ENCODE data around the gene PTGIS.
A peak's percentile ranks its signal among the peaks of the same experiment; 100 is the strongest.
"Not testable (repeated sequence)": the region's sequence is repeated elsewhere in the genome, so short reads cannot be mapped to it uniquely, and the experiment has no call there.

The PTGIS gene

DNA sequence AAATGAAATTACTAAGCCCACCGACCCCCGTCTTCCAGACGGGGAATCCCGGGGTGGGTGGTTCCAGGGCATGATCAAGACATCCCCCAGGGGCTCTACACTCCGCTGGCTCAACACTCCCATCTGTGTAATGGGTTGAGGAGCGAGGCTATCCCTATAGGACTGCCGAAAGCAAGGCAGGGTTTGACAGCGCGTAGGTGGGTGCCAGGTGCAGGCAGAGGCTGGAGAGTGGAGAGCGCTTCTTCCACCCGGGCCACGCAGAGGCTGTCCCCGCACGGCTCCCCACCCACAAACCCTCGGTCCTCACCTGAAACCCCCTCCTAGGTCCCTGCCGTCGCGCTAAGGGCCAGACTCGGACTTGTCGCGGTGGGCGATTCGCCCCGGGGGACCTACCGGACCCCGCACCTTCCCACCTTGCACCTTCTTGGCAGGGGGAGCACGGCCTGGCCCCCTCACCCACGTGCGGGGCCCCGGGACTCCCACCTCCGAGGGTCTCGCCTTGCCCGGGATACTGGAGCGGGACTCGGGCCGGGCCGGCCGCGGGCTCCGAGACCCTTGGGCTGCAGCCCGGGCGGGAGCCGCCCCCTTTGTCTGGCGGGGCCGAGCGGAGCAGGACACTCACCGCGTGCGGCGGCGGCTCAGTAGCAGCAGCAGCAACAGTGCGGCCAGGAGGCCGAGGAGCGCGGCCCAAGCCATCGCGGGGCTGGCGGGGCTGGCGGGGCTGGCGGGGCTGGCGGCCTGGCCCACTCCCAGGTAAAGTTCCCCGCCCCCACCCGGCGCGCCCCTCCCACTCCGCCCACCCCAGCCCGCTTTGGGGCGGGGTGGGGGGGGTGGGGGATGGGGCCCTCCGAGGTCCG is at the start of gene PTGIS:
TSS of gene PTGIS (minus strand) at position 717 of the 857 bp plus-strand sequence. CDS start at position 696, 21 bp downstream.
- DNase-seq (ENCODE audit: low read depth in 2 of 3, low spot score in 1 of 3), result no peak

DNA sequence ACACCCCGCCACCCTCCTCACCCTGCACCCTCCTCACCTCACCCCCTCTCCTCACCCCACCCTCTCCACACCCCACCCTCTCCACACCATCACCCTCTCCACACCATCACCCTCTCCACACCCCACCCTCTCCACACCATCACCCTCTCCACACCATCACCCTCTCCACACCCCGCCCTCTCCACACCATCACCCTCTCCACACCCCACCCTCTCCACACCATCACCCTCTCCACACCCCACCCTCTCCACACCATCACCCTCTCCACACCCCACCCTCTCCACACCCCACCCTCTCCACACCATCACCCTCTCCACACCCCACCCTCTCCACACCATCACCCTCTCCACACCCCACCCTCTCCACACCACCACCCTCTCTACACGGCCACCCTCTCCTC is 49.5 kb upstream of the PTGIS start:
- DNase-seq (ENCODE audit: low read depth in 2 of 3, low spot score in 1 of 3), result not testable (repeated sequence)

DNA sequence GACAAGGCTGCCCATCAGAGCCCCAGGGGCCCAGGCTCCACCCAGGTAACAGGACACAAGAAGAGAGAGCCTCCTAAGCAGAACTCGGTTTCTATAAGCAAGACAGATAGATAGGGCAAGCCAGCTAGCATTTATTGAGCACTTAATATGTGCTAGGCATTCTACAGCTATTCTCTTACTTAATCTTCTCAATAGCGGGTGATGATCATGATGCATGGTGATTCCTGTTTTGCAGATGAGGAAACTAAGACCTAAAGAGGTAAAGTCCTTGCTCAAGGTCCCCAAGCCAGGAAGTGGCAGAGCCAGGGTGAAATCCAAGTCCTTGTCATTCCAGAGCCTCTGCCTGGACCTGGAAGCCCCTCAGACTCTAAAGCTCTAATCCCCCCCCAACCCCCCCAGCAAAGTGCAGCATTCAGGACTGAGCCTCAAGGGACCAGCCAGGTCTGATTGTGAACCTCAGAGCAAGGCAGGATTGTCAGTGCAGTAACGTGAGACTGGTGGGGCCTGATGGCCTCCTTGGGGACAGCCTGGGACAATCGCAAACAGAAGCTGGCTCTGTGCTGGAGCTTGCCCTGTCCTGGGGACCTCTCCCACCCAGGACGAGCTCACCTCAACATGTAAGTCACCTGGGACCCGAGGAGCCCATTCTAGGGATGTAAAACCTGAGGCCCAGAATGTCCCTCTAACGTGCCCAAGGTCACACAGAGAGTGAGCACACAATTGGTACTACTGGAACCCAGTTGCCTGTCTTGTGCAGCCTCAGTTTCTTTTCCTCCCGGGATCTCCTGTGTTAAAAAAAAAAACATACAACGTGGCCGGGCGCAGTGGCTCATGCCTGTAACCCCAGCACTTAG is 48.4 kb upstream of the PTGIS start:
- DNase-seq (ENCODE audit: low read depth in 2 of 3, low spot score in 1 of 3), result no peak

DNA sequence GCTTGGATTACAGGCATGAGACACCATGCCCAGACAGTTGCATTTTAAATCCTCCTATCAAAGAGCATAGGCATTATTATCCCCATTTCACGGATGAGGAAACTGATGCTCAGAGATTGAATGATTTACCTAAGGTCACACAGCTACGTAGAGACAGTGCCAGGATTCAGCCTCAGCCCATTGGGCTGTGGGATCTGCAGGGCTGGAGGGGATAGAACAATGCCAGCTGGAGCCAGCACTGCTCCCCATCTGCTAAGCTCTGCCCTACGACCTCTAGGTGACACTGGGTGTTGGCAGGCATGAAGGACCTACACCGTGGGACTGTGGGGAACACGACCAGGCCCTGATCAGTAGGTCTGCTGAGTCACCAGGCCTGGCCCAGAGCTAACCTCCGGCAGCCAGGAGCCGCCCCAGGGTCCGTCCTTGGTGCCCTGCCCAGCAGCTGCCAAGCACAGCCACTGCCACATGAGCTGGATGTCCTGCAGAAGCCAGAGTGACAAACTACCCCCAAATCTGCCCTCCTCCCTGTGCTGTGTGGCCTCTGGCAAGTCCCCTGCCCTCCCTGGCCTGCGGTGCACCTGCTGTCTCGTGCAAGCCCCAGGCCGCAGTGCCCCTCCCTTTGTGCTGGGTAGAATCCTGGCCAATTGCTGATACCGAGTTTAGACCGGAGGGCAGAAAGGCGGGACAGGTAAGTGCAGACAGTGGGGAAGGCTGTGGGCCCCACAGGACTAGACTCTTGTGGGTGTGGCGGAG is 47.6 kb upstream of the PTGIS start:
- no peak for DNase-seq (ENCODE audit: low read depth in 2 of 3, low spot score in 1 of 3)

DNA sequence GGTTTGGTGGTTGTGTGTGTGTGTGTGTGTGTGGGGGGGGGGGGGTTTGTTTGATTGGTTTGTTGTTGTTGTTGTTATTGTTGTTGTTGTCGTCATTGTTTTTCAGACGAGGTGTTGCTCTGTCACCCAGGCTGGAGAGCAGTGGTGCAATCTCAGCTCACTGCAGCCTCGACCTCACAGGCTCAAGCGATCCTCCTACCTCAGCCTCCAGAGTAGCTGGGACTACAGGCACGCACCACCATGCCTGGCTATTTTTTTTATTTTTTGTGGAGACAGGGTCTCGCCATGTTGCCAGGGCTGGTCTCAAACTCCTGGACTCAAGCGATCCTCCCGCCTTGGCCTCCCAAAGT is 47.1 kb upstream of the PTGIS start:
- not testable (repeated sequence) for DNase-seq (ENCODE audit: low read depth in 2 of 3, low spot score in 1 of 3)

DNA sequence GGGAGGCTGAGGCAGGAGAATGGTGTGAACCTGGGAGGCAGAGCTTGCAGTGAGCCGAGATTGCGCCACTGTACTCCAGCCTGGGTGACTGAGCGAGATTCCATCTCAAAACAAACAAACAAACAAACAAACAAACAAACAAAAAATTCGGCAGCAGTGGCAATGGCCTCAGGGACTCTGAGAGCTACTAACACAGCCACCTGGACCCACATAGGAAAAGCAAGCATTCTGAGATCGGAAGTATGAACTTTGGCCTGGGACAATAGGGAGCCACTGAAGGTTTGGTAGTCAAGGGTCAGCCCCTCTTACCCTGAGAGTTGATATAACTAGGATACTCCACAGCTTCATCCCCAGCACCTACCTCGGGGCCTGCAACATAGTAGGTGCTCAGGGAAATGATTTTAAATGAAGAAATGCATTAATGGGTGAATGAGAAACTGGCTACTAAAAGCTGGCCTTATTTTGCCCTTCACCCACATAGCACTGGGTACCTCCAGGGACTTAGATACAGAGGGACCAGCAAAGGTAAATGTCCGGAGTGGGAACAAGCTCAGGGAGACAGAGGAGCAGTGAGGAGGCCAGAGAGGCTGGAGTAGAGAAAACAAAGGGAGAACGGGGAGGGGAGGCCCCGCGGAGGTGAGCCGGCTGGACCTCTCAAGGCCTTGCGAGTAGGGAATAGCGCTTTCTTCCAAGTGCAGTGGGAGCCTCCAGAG is 46.6 kb upstream of the PTGIS start:
- no peak for DNase-seq (ENCODE audit: low read depth in 2 of 3, low spot score in 1 of 3)

DNA sequence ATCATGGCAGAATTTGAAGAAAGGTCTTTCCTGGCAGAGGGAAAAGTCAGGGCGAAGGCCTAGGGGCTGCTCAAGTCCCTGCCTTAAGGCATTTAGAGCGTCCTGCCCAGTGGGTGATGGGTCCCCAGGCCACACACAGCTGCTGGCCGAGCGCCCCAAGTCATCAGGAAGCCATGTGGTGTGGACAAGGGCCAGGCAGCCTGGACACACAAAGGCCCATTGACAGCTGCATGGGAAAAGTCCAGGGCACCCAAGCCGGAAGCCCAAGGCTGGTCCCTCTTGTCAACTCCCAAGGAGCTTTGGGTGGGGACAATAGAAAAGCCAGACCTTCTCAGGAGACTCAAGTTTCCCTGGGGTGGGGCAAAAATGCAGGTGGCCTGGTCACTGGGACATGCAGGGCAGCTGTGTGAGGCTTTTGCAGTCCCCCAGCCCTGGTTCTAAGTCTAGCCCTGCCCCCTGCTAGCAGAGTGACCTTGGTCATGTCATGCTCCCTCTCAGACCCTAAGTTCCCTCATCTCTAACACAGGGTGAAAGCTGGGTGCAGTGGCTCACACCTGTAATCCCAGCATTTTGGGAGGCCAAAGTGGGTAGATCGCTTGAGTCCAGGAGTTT is 44.3 kb upstream of the PTGIS start:
- DNase-seq (ENCODE audit: low read depth in 2 of 3, low spot score in 1 of 3), result no peak

DNA sequence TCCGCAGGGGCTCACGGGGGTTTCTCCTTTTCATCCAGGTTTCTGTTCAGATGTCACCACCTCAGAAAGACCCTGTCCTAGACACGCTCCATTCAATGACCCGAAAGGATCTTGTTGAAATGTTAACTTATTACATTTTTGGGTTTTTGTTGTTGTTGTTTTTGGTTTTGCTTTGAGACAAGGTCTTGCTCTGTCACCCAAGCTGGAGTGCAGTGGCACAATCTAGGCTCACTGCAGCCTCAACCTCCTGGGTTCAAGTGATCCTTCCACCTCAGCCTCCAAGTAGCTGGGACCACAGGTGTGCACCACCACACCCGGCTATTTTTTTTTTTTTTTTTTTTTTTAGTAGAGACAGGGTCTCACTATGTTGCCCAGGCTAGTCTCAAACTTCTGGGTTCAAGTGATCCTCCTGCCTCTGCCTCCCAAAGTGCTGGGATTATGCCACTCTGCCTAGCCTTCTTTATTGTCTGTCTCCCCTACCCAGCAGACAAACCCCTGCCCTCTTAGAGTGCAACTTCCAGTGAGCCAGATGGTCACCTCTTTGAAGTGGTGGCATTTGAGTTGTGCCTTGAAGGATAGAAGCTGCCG is 43.7 kb upstream of the PTGIS start:
- not testable (repeated sequence) for DNase-seq (ENCODE audit: low read depth in 2 of 3, low spot score in 1 of 3)

DNA sequence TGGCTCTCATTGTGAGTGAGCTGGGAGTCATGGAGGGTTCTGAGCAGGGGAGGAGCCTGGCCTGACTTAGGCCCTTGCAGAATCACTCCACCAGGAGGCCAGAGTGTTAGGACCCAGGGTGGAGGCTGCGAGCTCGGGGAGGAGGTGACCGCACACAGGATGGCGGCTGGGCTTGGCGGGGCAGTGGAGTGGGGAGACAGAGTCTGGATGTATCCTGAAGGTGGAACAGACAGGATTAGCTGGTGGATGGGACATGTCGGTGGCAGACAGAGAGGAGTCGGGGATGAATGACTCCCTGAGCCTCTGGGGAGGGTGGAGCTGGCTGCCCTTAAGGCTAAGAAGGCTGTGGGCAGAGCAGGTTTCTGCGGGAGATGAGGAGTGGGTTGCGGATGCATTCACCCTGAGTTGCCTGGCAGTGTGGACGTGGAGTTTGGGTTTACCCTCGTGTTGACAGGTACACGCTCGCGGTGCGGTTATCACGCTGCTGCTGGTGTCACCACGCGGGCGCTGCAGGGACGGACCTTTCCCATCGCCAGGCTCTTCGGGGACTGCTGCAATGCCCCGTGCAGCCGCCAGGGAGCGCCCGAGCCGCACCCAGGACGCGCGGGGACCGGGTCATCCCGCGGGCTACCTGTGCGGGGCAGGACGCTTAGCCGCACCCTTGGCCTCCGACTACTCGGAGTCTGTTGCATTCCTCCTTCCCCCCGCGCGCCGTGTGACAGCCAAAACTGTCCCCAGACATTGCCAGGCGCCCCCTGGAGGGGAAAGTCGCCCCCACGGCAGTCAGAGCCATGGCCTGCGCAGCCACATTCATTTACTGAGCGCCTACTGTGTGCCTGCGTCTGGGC is 43.0 kb upstream of the PTGIS start:
- DNase-seq (ENCODE audit: low read depth in 2 of 3, low spot score in 1 of 3), result peak; percentile 73 to 83 (median 73)

DNA sequence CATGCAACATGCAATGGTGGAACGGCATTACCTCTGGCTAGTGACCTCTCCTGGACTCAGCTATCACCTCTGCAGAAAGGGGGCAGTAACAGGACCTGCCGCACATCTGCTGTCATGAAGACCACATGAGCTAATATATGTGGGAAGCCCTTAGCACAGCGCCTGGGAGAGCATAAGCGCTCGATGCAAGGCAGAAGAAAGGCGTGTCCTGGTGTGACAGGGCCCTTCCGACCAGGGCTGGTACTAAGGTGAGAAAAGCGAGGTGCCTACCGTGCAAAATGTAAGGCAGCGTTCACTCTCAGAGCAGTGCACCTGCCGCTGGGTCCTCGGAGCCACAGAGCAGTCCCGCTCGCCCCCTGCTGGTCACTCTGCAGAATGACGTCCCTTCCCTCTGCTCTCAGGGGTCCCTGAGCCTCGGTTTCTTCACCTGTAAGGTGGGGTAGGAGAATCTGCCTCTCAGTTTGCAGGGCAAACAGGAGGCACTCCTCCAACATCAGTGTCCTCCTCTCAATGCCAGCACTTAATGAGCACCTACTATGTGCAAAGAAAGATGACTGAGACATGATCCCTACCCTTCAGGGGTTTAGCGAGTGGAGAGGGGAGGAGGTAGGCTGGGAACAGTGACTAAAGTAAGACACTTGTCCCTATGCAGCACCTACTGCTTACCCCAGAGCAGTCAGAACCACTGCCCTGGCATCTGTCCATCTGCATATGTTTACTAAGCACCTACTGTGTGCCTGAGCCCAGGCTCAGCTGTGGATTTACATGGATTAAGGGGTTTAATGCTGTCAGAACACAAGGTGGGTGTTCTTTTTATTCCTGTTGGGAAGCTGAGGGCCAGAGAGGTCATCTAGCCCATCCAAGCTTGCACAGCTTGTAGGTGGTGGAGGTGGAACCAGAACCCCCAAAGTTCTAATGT is 41.1 kb upstream of the PTGIS start:
- peak in 2 of 3 donors; percentile 69 to 70 for DNase-seq (ENCODE audit: low read depth in 2 of 3, low spot score in 1 of 3)

DNA sequence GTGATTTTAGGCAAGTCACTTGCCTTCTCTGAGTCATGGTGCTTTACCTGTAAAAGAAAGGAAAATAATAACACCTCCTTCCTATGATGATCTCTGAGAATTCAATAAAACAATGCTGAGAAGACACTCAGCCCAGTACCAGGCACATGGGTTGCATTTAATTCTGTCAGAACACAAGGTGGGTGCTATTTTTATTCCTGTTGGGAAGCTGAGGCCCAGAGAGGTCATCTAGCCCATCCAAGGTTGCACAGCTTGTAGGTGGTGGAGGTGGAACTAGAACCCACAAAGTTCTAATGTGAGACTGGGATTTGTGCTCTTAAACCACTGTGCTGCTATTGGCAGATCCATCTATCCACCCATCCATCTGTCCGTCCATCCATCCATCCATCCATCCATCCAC is 39.6 kb upstream of the PTGIS start:
- DNase-seq (ENCODE audit: low read depth in 2 of 3, low spot score in 1 of 3), result no peak

DNA sequence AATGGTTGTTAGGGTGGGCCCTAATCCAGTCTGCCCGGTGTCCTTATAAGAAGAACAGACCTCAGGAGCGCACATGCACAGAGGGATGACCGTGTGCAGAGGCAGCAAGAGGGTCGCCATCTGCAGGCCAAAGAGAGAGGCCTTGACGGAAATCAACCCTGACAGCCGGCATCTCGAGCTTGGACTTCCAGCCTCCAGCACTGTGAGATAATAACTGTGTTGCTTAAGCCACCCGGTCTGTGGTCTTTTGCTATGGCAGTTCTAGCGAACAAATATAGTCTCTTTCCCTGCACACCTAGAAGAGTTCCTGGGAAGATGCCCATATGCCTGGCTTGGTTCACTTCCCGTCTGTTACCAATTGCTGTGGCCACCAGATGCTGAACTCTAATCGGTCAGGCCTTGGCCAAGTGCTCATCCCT is 35.3 kb upstream of the PTGIS start:
- DNase-seq (ENCODE audit: low read depth in 2 of 3, low spot score in 1 of 3), result no peak

DNA sequence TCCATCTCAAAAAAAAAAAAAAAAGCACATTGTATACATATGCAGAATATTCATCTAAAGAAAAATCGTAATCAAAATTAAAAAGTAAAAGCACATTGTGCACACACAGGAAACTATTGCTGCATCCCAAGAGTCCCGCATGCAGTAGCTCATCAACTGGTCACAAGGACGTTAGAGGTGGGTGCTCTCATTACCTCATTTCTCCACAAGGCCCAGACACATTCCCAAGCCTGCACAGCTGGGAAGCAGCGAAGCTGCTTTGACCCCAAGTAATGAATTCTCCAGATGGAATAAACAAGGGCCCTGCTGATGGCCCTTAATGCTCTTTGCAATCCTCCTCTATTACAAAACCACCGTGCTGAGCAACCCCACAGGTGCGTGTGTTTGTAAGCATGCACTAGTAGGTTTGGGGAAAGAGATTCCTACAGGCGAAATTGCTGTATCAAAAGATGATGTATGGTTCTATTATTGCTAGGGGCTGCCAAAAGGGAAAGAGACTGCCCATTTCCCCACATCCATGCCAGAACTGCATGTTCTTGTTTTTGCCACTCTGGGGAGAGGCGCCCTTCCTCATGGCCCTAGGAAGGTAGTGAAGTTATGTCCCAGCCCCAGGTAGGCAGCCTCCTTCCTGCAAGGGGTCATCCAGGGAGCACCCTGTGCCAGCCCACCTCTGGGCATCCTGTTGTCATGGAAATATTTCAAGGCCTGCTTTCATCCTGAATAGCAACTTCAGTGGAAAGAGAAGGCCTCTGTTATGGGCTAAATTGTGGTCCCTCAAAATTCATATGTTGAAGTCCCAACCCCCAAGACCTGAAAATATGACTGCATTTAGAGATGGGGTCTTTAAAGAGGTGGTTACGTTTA is 34.6 kb upstream of the PTGIS start:
- DNase-seq (ENCODE audit: low read depth in 2 of 3, low spot score in 1 of 3), result no peak

DNA sequence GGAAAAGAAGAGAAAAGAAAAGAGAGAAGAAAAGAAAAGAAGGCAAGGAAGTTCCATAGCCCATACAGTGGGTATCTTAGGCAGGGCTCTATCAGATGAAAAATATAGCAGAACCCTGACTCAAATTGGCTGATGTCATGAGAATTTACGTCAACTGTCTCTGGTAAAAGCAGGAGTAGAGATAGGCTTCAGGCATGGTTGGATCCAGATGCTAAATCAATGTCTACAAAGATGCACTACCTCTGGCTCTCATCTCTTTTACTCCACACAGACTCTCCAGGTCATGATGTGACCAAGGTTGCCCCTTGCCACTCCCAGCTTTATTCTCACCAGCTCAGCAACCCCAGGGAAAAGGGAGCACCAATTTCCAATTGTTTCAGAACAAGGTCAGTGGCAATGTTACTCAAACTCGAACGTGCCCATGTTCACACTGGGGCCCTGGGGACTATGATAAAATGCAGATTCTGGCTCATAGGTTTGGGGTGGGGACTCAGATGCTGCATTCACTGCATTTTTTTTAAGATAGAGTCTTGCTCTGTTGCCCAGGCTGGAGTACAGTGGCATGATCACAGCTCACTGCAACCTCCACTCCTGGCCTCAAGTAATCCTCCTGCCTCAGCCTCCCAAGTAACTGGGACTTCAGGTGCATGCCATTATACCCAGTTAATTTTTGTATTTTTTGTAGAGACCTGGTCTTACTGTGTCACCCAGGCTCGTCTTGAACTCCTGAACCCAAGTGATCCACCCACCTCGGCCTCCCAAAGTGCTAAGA is 33.4 kb upstream of the PTGIS start:
- no peak for DNase-seq (ENCODE audit: low read depth in 2 of 3, low spot score in 1 of 3)

DNA sequence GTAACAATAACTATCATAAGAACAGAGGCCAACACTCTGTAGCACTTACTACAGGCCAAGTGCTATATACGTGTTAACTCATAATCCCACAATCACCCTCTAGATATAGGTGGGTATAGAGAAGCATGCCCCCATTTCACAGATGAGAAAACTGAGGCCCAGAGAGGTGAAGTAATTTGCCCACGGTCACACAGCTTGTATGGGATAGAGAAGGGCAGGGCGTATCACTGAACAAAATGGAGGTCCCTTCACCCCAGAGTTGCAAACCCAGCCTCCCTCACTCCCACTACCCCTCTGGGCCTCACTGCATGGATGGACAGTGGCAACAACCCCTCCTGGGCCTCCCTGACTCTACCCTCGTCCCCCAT is 31.8 kb upstream of the PTGIS start:
- no peak for DNase-seq (ENCODE audit: low read depth in 2 of 3, low spot score in 1 of 3)

DNA sequence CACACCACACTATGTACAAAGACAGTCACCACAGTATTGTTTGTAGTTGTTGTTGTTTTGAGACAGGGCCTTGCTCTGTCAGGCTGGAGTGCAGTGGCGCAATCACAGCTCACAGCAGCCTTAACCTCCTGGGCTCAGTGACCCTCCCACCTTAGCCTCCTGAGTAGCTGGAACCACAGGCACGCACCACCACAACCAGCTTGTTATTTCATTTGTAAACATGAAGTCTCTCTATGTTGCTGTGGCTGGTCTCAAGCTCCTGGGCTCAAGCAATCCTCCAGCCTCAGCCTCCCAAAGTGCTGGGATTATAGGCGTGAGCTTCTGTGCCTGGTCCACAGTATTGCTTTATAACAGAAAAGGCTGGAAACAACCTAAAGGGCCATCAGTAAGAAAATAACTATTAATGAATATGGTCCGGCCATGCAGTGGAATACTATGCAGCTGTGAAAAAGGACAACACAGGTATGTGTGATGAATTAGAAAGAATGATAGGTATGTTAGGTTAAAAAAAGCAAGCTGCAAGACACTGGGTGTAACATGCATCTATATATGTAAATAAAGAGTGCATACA is 30.0 kb upstream of the PTGIS start:
- no peak for DNase-seq (ENCODE audit: low read depth in 2 of 3, low spot score in 1 of 3)
